MG63 (cell line): ENCODE results near the gene CASKIN2. TPM values are rescaled to one million over a fixed set of nuclear protein-coding genes. Genes with fewer than 3 reads are reported as not detected.

ENCODE experiments used
- DNase-seq: peaks from one replicate; pipeline ENCODE4 v3.0.0-alpha.2; 2020
- H3K27me3 ChIP-seq: fragments of 250-450 bp; sonication (Bioruptor Pico); 2 replicates; pipeline ENCODE4 v1.5.1; 2020; ENCODE audit warnings: mild to moderate bottlenecking, moderate library complexity
- H3K36me3 ChIP-seq: fragments of 250-450 bp; sonication (Bioruptor Pico); 2 replicates; pipeline ENCODE4 v1.5.1; 2020; ENCODE audit warnings: mild to moderate bottlenecking, moderate library complexity
- H3K4me3 ChIP-seq: fragments of 250-450 bp; sonication (Bioruptor Pico); 2 replicates; pipeline ENCODE4 v1.5.1; 2020; ENCODE audit warnings: mild to moderate bottlenecking, moderate library complexity
- H3K9me3 ChIP-seq: fragments of 250-450 bp; sonication (Bioruptor Pico); 2 replicates; pipeline ENCODE4 v1.5.1; 2020; ENCODE audit warnings: mild to moderate bottlenecking, moderate library complexity
- total RNA-seq: library from RNA; depleted of rRNA; stranded (reverse); fragments of >200 nt; shearing (Covaris generic); gene quantifications from 2 replicates; pipeline ENCODE4 v1.2.3, GENCODE V29; 2014; ENCODE audit warnings: low replicate concordance; rRNA removed

CASKIN2 gene
- 3.9 and 7.8 TPM in 2 replicates for total RNA-seq

- H3K27me3 ChIP-seq, result no peaks in the 10 kb centered on the region
- H3K36me3 ChIP-seq, result peaks cover 51% of the 10 kb centered on the region
- DNase-seq, result peak; percentile 96
- no peaks in the 10 kb centered on the region for H3K9me3 ChIP-seq
- peak within 1 kb of the TSS; percentile 77 for H3K4me3 ChIP-seq
These were observed at the start of gene CASKIN2 for GRCh38 chr17:75515496-75516254. Gene CASKIN2, minus strand, starts transcription at chr17:75515537. Its CDS starts 1,733 bp downstream, at chr17:75513804.

GRCh38 chr17:75565066-75565465, 49.7 kb upstream of the CASKIN2 start:
- no peaks in the 10 kb centered on the region for H3K9me3 ChIP-seq
- H3K27me3 ChIP-seq, result no peaks in the 10 kb centered on the region
- peak; percentile 91 for DNase-seq
- no peak overlapping the region for H3K4me3 ChIP-seq
- H3K36me3 ChIP-seq, result no peaks in the 10 kb centered on the region

GRCh38 chr17:75564195-75564594, 48.9 kb upstream of the CASKIN2 start:
- Histone ChIP-seq H3K4me3 (no peak overlapping the region), H3K36me3 (no peaks in the 10 kb centered on the region), H3K9me3 (no peaks in the 10 kb centered on the region), H3K27me3 (no peaks in the 10 kb centered on the region)
- DNase-seq, result no peak

- H3K36me3 ChIP-seq, result no peaks in the 10 kb centered on the region
- no peak overlapping the region for H3K4me3 ChIP-seq
- no peak for DNase-seq
- no peaks in the 10 kb centered on the region for H3K27me3 ChIP-seq
- H3K9me3 ChIP-seq, result no peaks in the 10 kb centered on the region
These were observed 47.9 kb upstream of the CASKIN2 start for GRCh38 chr17:75563063-75563758.

- Histone ChIP-seq H3K36me3 (no peaks in the 10 kb centered on the region), H3K27me3 (no peaks in the 10 kb centered on the region), H3K4me3 (no peak overlapping the region), H3K9me3 (no peaks in the 10 kb centered on the region)
- peak; percentile 97 for DNase-seq
These were observed 46.7 kb upstream of the CASKIN2 start for GRCh38 chr17:75561927-75562603.

GRCh38 chr17:75559958-75560533, 44.7 kb upstream of the CASKIN2 start:
- peak; percentile 69 for DNase-seq

GRCh38 chr17:75558666-75559530, 43.6 kb upstream of the CASKIN2 start:
- Histone ChIP-seq H3K36me3 (no peaks in the 10 kb centered on the region), H3K4me3 (no peak overlapping the region), H3K9me3 (no peaks in the 10 kb centered on the region), H3K27me3 (no peaks in the 10 kb centered on the region)
- no peak for DNase-seq

More at GRCh38 chr17:75559958-75560533, 44.7 kb upstream of the CASKIN2 start:
- Histone ChIP-seq H3K27me3 (no peaks in the 10 kb centered on the region), H3K36me3 (no peaks in the 10 kb centered on the region), H3K9me3 (no peaks in the 10 kb centered on the region), H3K4me3 (no peak overlapping the region)

GRCh38 chr17:75557852-75558665, 42.7 kb upstream of the CASKIN2 start:
- Histone ChIP-seq H3K4me3 (no peak overlapping the region), H3K27me3 (no peaks in the 10 kb centered on the region), H3K36me3 (no peaks in the 10 kb centered on the region), H3K9me3 (no peaks in the 10 kb centered on the region)
- no peak for DNase-seq

GRCh38 chr17:75557075-75557851, 41.9 kb upstream of the CASKIN2 start:
- H3K9me3 ChIP-seq, result no peaks in the 10 kb centered on the region
- H3K4me3 ChIP-seq, result no peak overlapping the region
- H3K27me3 ChIP-seq, result no peaks in the 10 kb centered on the region
- H3K36me3 ChIP-seq, result no peaks in the 10 kb centered on the region
- peak; percentile 91 for DNase-seq

- no peak for DNase-seq
- no peaks in the 10 kb centered on the region for H3K9me3 ChIP-seq
- no peaks in the 10 kb centered on the region for H3K36me3 ChIP-seq
- H3K27me3 ChIP-seq, result no peaks in the 10 kb centered on the region
- H3K4me3 ChIP-seq, result no peak overlapping the region
These were observed 40.4 kb upstream of the CASKIN2 start for GRCh38 chr17:75555679-75556153.

- Histone ChIP-seq H3K36me3 (no peaks in the 10 kb centered on the region), H3K27me3 (no peaks in the 10 kb centered on the region), H3K4me3 (no peak overlapping the region), H3K9me3 (no peaks in the 10 kb centered on the region)
- DNase-seq, result no peak
These were observed 38.2 kb upstream of the CASKIN2 start for GRCh38 chr17:75553295-75554110.

GRCh38 chr17:75552425-75553294, 37.3 kb upstream of the CASKIN2 start:
- DNase-seq, result no peak
- H3K9me3 ChIP-seq, result no peaks in the 10 kb centered on the region
- no peak overlapping the region for H3K4me3 ChIP-seq

GRCh38 chr17:75551266-75551665, 35.9 kb upstream of the CASKIN2 start:
- no peak overlapping the region for H3K4me3 ChIP-seq
- DNase-seq, result no peak
- no peaks in the 10 kb centered on the region for H3K36me3 ChIP-seq
- no peaks in the 10 kb centered on the region for H3K27me3 ChIP-seq
- H3K9me3 ChIP-seq, result no peaks in the 10 kb centered on the region

More at GRCh38 chr17:75552425-75553294, 37.3 kb upstream of the CASKIN2 start:
- H3K27me3 ChIP-seq, result no peaks in the 10 kb centered on the region
- H3K36me3 ChIP-seq, result no peaks in the 10 kb centered on the region
